Measurements from ENCODE around the gene HSPB6.

DNA sequence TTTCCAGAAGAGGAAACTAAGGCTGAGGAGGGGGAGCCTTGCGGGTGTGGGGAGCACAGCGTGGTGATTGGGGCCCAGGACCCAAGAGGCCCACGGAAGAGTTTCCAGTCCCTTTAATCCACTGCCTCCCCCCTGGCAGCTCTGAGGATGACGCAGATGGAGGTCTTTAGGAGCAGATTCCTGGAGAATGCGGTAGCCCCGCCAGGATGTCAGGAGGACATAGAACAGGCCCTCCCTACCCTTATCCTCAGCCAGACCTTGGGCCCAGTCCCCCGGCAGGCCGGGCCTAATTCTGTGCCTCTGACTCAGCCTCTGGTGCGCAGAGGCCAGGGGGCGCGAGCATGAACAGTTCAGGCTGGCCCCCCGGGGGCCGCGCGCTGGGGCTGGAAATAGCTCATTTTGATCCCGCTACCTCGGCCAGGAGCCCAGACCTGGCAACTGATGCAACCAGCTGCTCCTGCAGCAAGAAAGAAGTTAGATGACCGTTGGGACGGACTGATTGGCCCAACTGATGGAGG lies 461 bp upstream of the HSPB6 start:
- TF ChIP-seq EZH2 (IDR thresholded peaks at IDR 0.05; ENCODE audit: insufficient read depth, poor library complexity, severe bottlenecking) (no peak), EZH2phosphoT487 (IDR thresholded peaks at IDR 0.05; ENCODE audit: insufficient read depth, low read depth) (no peak)

All from GM23248 (cell line).